Sigmoid colon (tissue), 7 donors: Measurements from ENCODE around the gene ZSCAN1. TPM values are rescaled to one million over a fixed set of nuclear protein-coding genes. Genes with fewer than 3 reads are reported as not detected.

ENCODE experiments used
- DNase-seq: peaks from one replicate; pipeline ENCODE4 v3.0.0-alpha.2; 2019
- H3K27ac ChIP-seq, 4 donors: fragments of 200-600 bp; sonication (generic); one replicate each; pipeline ENCODE4 v1.5.1; 2016 to 2019; ENCODE audit warnings: mild to moderate bottlenecking in 1 of 4
- H3K27me3 ChIP-seq, 3 donors: fragments of 200-600 bp; sonication (generic); one replicate each; pipeline ENCODE4 v1.5.1; 2019; ENCODE audit warnings: mild to moderate bottlenecking in 1 of 3
- H3K36me3 ChIP-seq, 4 donors: fragments of 200-600 bp; sonication (generic); one replicate each; pipeline ENCODE4 v1.5.1; 2016 to 2019
- H3K4me1 ChIP-seq, 4 donors: fragments of 200-600 bp; sonication (generic); one replicate each; pipeline ENCODE4 v1.5.1; 2017 to 2019
- H3K4me3 ChIP-seq, 4 donors: fragments of 200-600 bp; sonication (generic); one replicate each; pipeline ENCODE4 v1.5.1; 2017 to 2019; ENCODE audit warnings: mild to moderate bottlenecking in 2 of 4, moderate library complexity in 1 of 4
- H3K9me3 ChIP-seq, 4 donors: fragments of 200-600 bp in 3 of 4; sonication (generic) in 3 of 4; one replicate each; pipeline versions ENCODE4 v1.5.1 to v1.6.1; 2013 to 2019
- CTCF ChIP-seq, 4 experiments: fragments of 450-650 bp in 3 of 4; fragments of 200-600 bp in 1 of 4; IDR thresholded peaks; one replicate each; pipeline ENCODE4 v1.5.1; 2016 to 2019; ENCODE audit warnings: antibody characterized with exemption in 4 of 4, mild to moderate bottlenecking in 3 of 4, moderate library complexity in 2 of 4
- EP300 ChIP-seq, 4 donors: sonication (generic); formaldehyde crosslinking; IDR thresholded peaks; one replicate each; pipeline ENCODE4 v1.6.1; 2017; ENCODE audit warnings: antibody characterized with exemption in 4 of 4
- POLR2A ChIP-seq, 2 donors: fragments of 450-650 bp; IDR thresholded peaks; one replicate each; pipeline ENCODE4 v1.6.1; 2016; ENCODE audit warnings: antibody characterized with exemption in 2 of 2, mild to moderate bottlenecking in 2 of 2, moderate library complexity in 2 of 2
- POLR2AphosphoS5 ChIP-seq, 4 donors: sonication (generic); formaldehyde crosslinking; IDR thresholded peaks; one replicate each; pipeline ENCODE4 v1.6.1; 2017; ENCODE audit warnings: antibody characterized with exemption in 4 of 4
- WGBS, 2 donors: extraction: QIAGEN DNeasy Blood & Tissue Kit; methylation state at CpG; one replicate each; pipeline ENCODE4 v1.1.7; 2013; 5-methylcytosine and 5-hydroxymethylcytosine counted together
- intact Hi-C: fragments of 100-400 bp; cut with DNase I; formaldehyde crosslinking; loops from one replicate; pipeline ENCODE4 v1.15.1; 2023
- polyA plus RNA-seq, 3 donors: library from polyadenylated mRNA; stranded (reverse); fragments of 200-250 nt; gene quantifications; one replicate each; pipeline ENCODE4 v1.2.3, GENCODE V29; 2013
- total RNA-seq, 4 donors: library from RNA; depleted of rRNA; stranded (reverse); fragments of >200 nt; gene quantifications; one replicate each; pipeline ENCODE4 v1.1.0, GENCODE V29; 2016
- donor health status: healthy with polysubstance abuse.
- donor health status: Bipolar disorder and iron deficiency.
- donor health status: healthy.

The ZSCAN1 gene
- total and polyA plus RNA-seq, 7 donors, result 0.10 TPM; not detected in 6

GRCh38 chr19:58089846-58090245 lies 56.0 kb downstream of the ZSCAN1 start:
- no peak for DNase-seq
- Histone ChIP-seq H3K27ac (no peak overlapping the region), H3K36me3 (peaks cover 23 to 48% (median 36%) of the 10 kb centered on the region in 4 donors), H3K9me3 (peaks cover 0 to 25% (median 17%) of the 10 kb centered on the region in 4 donors), H3K4me1 (no peaks in the 10 kb centered on the region), H3K4me3 (no peak overlapping the region), H3K27me3 (no peaks in the 10 kb centered on the region)
- intact Hi-C loops, result no loop called here
- TF ChIP-seq CTCF (IDR thresholded peaks at IDR 0.05), result no peak
- no peak for TF ChIP-seq POLR2AphosphoS5 (IDR thresholded peaks at IDR 0.05)
- TF ChIP-seq EP300 (IDR thresholded peaks at IDR 0.05), result no peak
- no peak for TF ChIP-seq POLR2A (IDR thresholded peaks at IDR 0.05)
- WGBS, 2 donors, result 96% methylated on average over 16 of the region's 16 CpGs

- H3K36me3 ChIP-seq, result peaks cover 7 to 32% (median 20%) of the 10 kb centered on the region in 4 donors
- no peak overlapping the region for H3K4me3 ChIP-seq
- H3K27me3 ChIP-seq, result no peaks in the 10 kb centered on the region
- no peak for DNase-seq
- intact Hi-C loops, result no loop called here
- TF ChIP-seq EP300 (IDR thresholded peaks at IDR 0.05), result no peak
- no peak for TF ChIP-seq POLR2AphosphoS5 (IDR thresholded peaks at IDR 0.05)
- TF ChIP-seq POLR2A (IDR thresholded peaks at IDR 0.05), result no peak
- TF ChIP-seq CTCF (IDR thresholded peaks at IDR 0.05), result no peak
- peaks cover 0 to 3% (median 1%) of the 10 kb centered on the region in 4 donors for H3K4me1 ChIP-seq
- H3K27ac ChIP-seq, result no peak overlapping the region
- H3K9me3 ChIP-seq, result peaks cover 0 to 25% (median 8%) of the 10 kb centered on the region in 4 donors
- 77 to 82% methylated on average over 11 of the region's 11 CpGs for WGBS, 2 donors
These were observed 57.6 kb downstream of the ZSCAN1 start for GRCh38 chr19:58091251-58091995.

- H3K27ac ChIP-seq, result no peak overlapping the region
- WGBS, 2 donors, result 94 to 95% methylated on average over 7 of the region's 7 CpGs
These were observed 59.2 kb downstream of the ZSCAN1 start for GRCh38 chr19:58093071-58093470.

GRCh38 chr19:58095328-58095727 lies 61.5 kb downstream of the ZSCAN1 start:
- WGBS, 2 donors, result 96 to 98% methylated on average over 10 of the region's 10 CpGs
- intact Hi-C loops, result no loop called here

More at GRCh38 chr19:58093071-58093470, 59.2 kb downstream of the ZSCAN1 start:
- intact Hi-C loops, result no loop called here
- peaks cover 0 to 15% (median 8%) of the 10 kb centered on the region in 4 donors for H3K36me3 ChIP-seq
- TF ChIP-seq POLR2AphosphoS5 (IDR thresholded peaks at IDR 0.05), result no peak
- no peak for TF ChIP-seq POLR2A (IDR thresholded peaks at IDR 0.05)
- no peak for TF ChIP-seq EP300 (IDR thresholded peaks at IDR 0.05)
- peaks cover 0 to 14% (median 12%) of the 10 kb centered on the region in 4 donors for H3K4me1 ChIP-seq
- peaks cover 0 to 22% (median 0%) of the 10 kb centered on the region in 4 donors for H3K9me3 ChIP-seq
- no peak for DNase-seq
- H3K4me3 ChIP-seq, result no peak overlapping the region
- H3K27me3 ChIP-seq, result no peaks in the 10 kb centered on the region

More at GRCh38 chr19:58095328-58095727, 61.5 kb downstream of the ZSCAN1 start:
- no peak for TF ChIP-seq POLR2AphosphoS5 (IDR thresholded peaks at IDR 0.05)
- no peak for TF ChIP-seq CTCF (IDR thresholded peaks at IDR 0.05)
- TF ChIP-seq EP300 (IDR thresholded peaks at IDR 0.05), result no peak
- TF ChIP-seq POLR2A (IDR thresholded peaks at IDR 0.05), result no peak
- Histone ChIP-seq H3K4me1 (peaks cover 0 to 17% (median 15%) of the 10 kb centered on the region in 4 donors), H3K36me3 (no peaks in the 10 kb centered on the region), H3K9me3 (peaks cover 0 to 18% (median 0%) of the 10 kb centered on the region in 4 donors), H3K27me3 (no peaks in the 10 kb centered on the region), H3K27ac (no peak overlapping the region), H3K4me3 (no peak overlapping the region)
- no peak for DNase-seq
